Neural cell (in vitro differentiated cells): ENCODE measurements around the gene TFEB. TPM values are rescaled to one million over a fixed set of nuclear protein-coding genes. Genes with fewer than 3 reads are reported as not detected.

Experiments
- H2AFZ ChIP-seq: fragments of 200-600, 300-800 bp; sonication (generic), shearing (Covaris generic); 2 replicates; pipeline ENCODE4 v1.6.0; 2014; ENCODE audit warnings: low read depth, mild to moderate bottlenecking, antibody characterized with exemption, low read length, moderate library complexity
- H3F3A ChIP-seq: fragments of 200-600 bp; shearing (Covaris generic); 2 replicates; pipeline ENCODE4 v1.6.1; 2016; ENCODE audit warnings: mild to moderate bottlenecking, moderate library complexity, mixed read lengths, antibody characterized with exemption, low read length; ENCODE audit not compliant: insufficient read depth, poor library complexity, severe bottlenecking
- H3K27ac ChIP-seq: fragments of 200-600, 300-800 bp; sonication (generic), shearing (Covaris generic); 2 replicates; pipeline ENCODE4 v1.5.1; 2014; ENCODE audit warnings: mild to moderate bottlenecking, low read length, moderate library complexity
- H3K27me3 ChIP-seq: fragments of 300-800, 200-600 bp; sonication (generic), shearing (Covaris generic); 2 replicates; pipeline ENCODE4 v1.6.0; 2014; ENCODE audit warnings: mild to moderate bottlenecking, low read depth, low read length, moderate library complexity; ENCODE audit not compliant: insufficient read depth
- H3K36me3 ChIP-seq: fragments of 300-800, 200-600 bp; sonication (generic), shearing (Covaris generic); 2 replicates; pipeline ENCODE4 v1.5.1; 2014; ENCODE audit warnings: mild to moderate bottlenecking, antibody characterized with exemption, low read length, moderate library complexity; ENCODE audit not compliant: insufficient read depth
- H3K4me2 ChIP-seq: fragments of 300-800, 200-600 bp; sonication (generic), shearing (Covaris generic); 2 replicates; pipeline ENCODE4 v1.6.0; 2014; ENCODE audit warnings: mild to moderate bottlenecking, low read length
- H3K4me3 ChIP-seq: fragments of 300-800, 200-600 bp; sonication (generic), shearing (Covaris generic); 2 replicates; pipeline ENCODE4 v1.5.1; 2014; ENCODE audit warnings: mild to moderate bottlenecking, low read length, moderate library complexity
- H3K79me2 ChIP-seq: fragments of 200-600 bp; shearing (Covaris generic); replicated peaks from 2 replicates; pipeline ENCODE4 v1.6.0; 2014; ENCODE audit warnings: mild to moderate bottlenecking, low read length, moderate library complexity; ENCODE audit not compliant: insufficient read depth
- H3K9ac ChIP-seq: fragments of 300-800, 200-600 bp; sonication (generic), shearing (Covaris generic); 2 replicates; pipeline ENCODE4 v1.6.1; 2016; ENCODE audit warnings: mild to moderate bottlenecking, low read length, mixed read lengths
- H3K9me2 ChIP-seq: fragments of 200-600 bp; shearing (Covaris generic); 2 replicates; pipeline ENCODE4 v1.6.1; 2016; ENCODE audit warnings: mild to moderate bottlenecking, low read length, mixed read lengths; ENCODE audit not compliant: insufficient read depth
- H3K9me3 ChIP-seq: fragments of 200-600, 300-800 bp; sonication (generic), shearing (Covaris generic); 2 replicates; pipeline ENCODE4 v1.6.1; 2016; ENCODE audit warnings: mild to moderate bottlenecking, mixed run types, low read length, moderate library complexity, mixed read lengths
- H4K20me1 ChIP-seq: fragments of 200-600 bp; shearing (Covaris generic); 2 replicates; pipeline ENCODE4 v1.6.1; 2016; ENCODE audit warnings: mild to moderate bottlenecking, mixed run types; ENCODE audit not compliant: insufficient read depth
- EP300 ChIP-seq: fragments of 450-650 bp; conservative IDR thresholded peaks from 2 replicates; pipeline ENCODE4 v1.6.1; 2014; ENCODE audit warnings: antibody characterized with exemption, mild to moderate bottlenecking, moderate library complexity; ENCODE audit not compliant: poor library complexity, severe bottlenecking
- MXI1 ChIP-seq: fragments of 450-650 bp; conservative IDR thresholded peaks from 2 replicates; pipeline ENCODE4 v1.6.1; 2014; ENCODE audit warnings: antibody characterized with exemption, mild to moderate bottlenecking; ENCODE audit not compliant: poor library complexity, severe bottlenecking
- POLR2AphosphoS5 ChIP-seq: IDR thresholded peaks from 2 replicates; pipeline ENCODE4 v1.6.1; 2012
- RAD21 ChIP-seq: fragments of 450-650 bp; conservative IDR thresholded peaks from 2 replicates; pipeline ENCODE4 v1.6.1; 2014; ENCODE audit warnings: antibody characterized with exemption, mild to moderate bottlenecking, moderate library complexity
- SMC3 ChIP-seq: fragments of 450-650 bp; conservative IDR thresholded peaks from 2 replicates; pipeline ENCODE4 v1.6.1; 2014; ENCODE audit warnings: antibody characterized with exemption, mild to moderate bottlenecking, moderate library complexity; ENCODE audit not compliant: poor library complexity
- TAF1 ChIP-seq: IDR thresholded peaks from 2 replicates; pipeline ENCODE4 v1.6.1; 2012; ENCODE audit warnings: low read depth
- polyA plus RNA-seq: library from polyadenylated mRNA; depleted of rRNA; stranded (reverse); fragments of >200 nt; gene quantifications from 2 replicates; pipeline ENCODE4 v1.2.3, GENCODE V29; 2014
- TF ChIP-seq, protein P1 (sequence below): IDR thresholded peaks from 2 replicates; pipeline ENCODE4 v1.6.1; 2012; ENCODE audit warnings: borderline replicate concordance
- TF ChIP-seq, protein P2 (sequence below): fragments of 450-650 bp; IDR thresholded peaks from 2 replicates; pipeline ENCODE4 v1.5.1; 2014; ENCODE audit warnings: antibody characterized with exemption, mild to moderate bottlenecking, moderate library complexity; ENCODE audit not compliant: poor library complexity, severe bottlenecking

The TFEB gene
- polyA plus RNA-seq, 1 donor from 2014 or later: 0.24 TPM

DNA sequence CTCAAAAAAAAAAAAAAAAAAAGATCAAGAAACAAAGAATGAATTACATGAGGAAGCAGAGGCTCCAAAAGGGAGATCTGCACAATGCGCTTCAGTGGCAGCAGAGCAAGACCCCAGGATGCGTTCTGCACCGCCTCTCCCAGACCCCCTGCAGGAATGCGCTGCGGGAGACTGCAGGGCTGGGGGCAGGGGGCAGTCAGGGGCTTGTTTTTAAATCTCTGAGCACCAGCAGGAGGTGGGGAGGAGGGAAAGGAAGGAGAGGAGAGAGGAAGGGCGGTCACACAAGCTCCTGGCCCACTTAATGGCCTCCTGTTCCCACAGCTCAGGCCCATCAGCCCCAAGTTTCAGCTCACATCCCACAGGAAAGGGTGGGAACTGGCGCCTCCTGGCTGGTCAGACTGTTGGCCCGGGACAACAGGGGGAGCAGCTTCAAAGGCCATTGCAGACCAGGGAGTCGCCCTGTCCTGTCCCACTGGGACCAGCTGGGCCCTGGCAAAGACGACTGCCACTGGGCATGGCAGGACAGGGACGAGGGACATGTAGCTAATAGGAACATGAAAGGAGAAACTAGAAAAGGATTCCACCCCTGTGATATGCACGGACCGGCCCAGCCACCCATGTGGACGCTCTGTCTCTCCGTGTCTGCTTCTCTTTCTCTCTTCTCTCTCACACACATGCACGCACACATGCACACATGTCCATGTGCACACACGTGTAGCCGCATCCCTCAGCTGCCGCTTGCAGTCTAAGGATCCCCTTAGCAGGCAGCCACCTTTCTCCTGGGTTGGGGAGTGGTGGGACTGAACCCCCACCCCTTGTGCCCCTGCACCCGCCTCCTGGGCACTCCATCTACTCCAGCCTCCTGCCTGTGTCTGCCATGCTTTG lies 34.7 kb downstream of the TFEB start:
- Histone ChIP-seq H3K9ac (no peak overlapping the region), H3K27ac (no peak overlapping the region), H3K4me3 (no peak overlapping the region), H3K79me2 (no peaks in the 10 kb centered on the region), H3F3A (no peaks in the 10 kb centered on the region), H3K4me2 (no peak overlapping the region), H4K20me1 (no peaks in the 10 kb centered on the region), H3K36me3 (no peaks in the 10 kb centered on the region), H3K9me3 (no peaks in the 10 kb centered on the region), H3K9me2 (no peaks in the 10 kb centered on the region), H2AFZ (no peak overlapping the region), H3K27me3 (no peaks in the 10 kb centered on the region)
- no peak for TF ChIP-seq TAF1
- no peak for TF ChIP-seq RAD21
- no peak for TF ChIP-seq SMC3
- TF ChIP-seq POLR2AphosphoS5: no peak
- TF ChIP-seq, protein P1, sequence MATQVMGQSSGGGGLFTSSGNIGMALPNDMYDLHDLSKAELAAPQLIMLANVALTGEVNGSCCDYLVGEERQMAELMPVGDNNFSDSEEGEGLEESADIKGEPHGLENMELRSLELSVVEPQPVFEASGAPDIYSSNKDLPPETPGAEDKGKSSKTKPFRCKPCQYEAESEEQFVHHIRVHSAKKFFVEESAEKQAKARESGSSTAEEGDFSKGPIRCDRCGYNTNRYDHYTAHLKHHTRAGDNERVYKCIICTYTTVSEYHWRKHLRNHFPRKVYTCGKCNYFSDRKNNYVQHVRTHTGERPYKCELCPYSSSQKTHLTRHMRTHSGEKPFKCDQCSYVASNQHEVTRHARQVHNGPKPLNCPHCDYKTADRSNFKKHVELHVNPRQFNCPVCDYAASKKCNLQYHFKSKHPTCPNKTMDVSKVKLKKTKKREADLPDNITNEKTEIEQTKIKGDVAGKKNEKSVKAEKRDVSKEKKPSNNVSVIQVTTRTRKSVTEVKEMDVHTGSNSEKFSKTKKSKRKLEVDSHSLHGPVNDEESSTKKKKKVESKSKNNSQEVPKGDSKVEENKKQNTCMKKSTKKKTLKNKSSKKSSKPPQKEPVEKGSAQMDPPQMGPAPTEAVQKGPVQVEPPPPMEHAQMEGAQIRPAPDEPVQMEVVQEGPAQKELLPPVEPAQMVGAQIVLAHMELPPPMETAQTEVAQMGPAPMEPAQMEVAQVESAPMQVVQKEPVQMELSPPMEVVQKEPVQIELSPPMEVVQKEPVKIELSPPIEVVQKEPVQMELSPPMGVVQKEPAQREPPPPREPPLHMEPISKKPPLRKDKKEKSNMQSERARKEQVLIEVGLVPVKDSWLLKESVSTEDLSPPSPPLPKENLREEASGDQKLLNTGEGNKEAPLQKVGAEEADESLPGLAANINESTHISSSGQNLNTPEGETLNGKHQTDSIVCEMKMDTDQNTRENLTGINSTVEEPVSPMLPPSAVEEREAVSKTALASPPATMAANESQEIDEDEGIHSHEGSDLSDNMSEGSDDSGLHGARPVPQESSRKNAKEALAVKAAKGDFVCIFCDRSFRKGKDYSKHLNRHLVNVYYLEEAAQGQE: no peak
- TF ChIP-seq, protein P2, sequence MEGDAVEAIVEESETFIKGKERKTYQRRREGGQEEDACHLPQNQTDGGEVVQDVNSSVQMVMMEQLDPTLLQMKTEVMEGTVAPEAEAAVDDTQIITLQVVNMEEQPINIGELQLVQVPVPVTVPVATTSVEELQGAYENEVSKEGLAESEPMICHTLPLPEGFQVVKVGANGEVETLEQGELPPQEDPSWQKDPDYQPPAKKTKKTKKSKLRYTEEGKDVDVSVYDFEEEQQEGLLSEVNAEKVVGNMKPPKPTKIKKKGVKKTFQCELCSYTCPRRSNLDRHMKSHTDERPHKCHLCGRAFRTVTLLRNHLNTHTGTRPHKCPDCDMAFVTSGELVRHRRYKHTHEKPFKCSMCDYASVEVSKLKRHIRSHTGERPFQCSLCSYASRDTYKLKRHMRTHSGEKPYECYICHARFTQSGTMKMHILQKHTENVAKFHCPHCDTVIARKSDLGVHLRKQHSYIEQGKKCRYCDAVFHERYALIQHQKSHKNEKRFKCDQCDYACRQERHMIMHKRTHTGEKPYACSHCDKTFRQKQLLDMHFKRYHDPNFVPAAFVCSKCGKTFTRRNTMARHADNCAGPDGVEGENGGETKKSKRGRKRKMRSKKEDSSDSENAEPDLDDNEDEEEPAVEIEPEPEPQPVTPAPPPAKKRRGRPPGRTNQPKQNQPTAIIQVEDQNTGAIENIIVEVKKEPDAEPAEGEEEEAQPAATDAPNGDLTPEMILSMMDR: no peak

DNA sequence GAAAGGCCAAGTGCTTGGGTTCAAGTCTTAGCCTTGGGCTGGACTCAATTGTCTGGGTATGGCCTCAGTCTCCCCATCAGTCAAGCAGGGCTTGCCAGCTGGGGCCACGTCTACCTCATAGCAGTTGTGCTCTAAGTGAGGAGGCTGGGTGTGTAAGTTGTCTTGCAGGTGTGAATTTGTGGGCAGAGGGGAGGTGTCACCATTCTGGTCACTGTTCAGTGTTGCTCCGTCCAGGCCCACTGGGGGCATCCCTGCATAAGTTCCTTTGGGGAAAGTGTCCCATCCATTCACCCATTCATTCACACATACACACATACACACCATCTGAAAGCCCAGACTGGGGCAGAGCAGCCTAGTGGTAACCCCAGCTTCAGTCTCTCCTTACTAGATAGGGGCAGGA lies 36.3 kb downstream of the TFEB start:
- Histone ChIP-seq H3K9me3 (no peaks in the 10 kb centered on the region), H3K27ac (no peak overlapping the region), H3K4me2 (no peak overlapping the region), H2AFZ (no peak overlapping the region), H3K9ac (no peak overlapping the region), H3K36me3 (no peaks in the 10 kb centered on the region), H4K20me1 (no peaks in the 10 kb centered on the region), H3K27me3 (no peaks in the 10 kb centered on the region), H3K79me2 (no peaks in the 10 kb centered on the region), H3K4me3 (no peak overlapping the region), H3K9me2 (no peaks in the 10 kb centered on the region), H3F3A (no peaks in the 10 kb centered on the region)
- TF ChIP-seq SMC3 (no peak), POLR2AphosphoS5 (no peak), MXI1 (no peak), RAD21 (no peak), EP300 (no peak)
- TF ChIP-seq, protein P1: no peak
